Effector memory CD8-positive, alpha-beta T cell (primary cell): ENCODE measurements around the gene DERA.
"Not testable (repeated sequence)": the region's sequence is repeated elsewhere in the genome, so short reads cannot be mapped to it uniquely, and the experiment has no call there.

Experiments used
- ATAC-seq: fragments of 150-1000 bp; cut with Tn5 transposase; replicated peaks from 2 replicates; pipeline ENCODE4 v1.10.0; 2021; ENCODE audit warnings: mild to moderate bottlenecking, moderate library complexity
- DNase-seq, 3 experiments: peaks; one replicate each; pipeline ENCODE4 v3.0.0; 2021
- H3K27ac Mint-ChIP-seq, 2 donors: one replicate each; pipeline ENCODE4 v1.8.0; 2022; ENCODE audit warnings: mild to moderate bottlenecking in 2 of 2, mixed read lengths in 2 of 2, moderate library complexity in 2 of 2
- H3K27me3 Mint-ChIP-seq, 2 donors: one replicate each; pipeline ENCODE4 v1.8.0; 2022; ENCODE audit warnings: mixed read lengths in 2 of 2
- H3K36me3 Mint-ChIP-seq: one replicate; pipeline ENCODE4 v1.8.0; 2022; ENCODE audit warnings: mild to moderate bottlenecking, moderate library complexity, mixed read lengths; ENCODE audit not compliant: insufficient read depth
- H3K4me1 Mint-ChIP-seq, 2 donors: one replicate each; pipeline ENCODE4 v1.8.0; 2022; ENCODE audit warnings: low read depth in 2 of 2, mixed read lengths in 2 of 2
- H3K4me3 Mint-ChIP-seq, 2 donors: one replicate each; pipeline ENCODE4 v1.8.0; 2022; ENCODE audit warnings: mild to moderate bottlenecking in 2 of 2, mixed read lengths in 2 of 2, moderate library complexity in 2 of 2
- H3K9me3 Mint-ChIP-seq, 2 donors: one replicate each; pipeline ENCODE4 v1.8.0; 2022; ENCODE audit warnings: mixed read lengths in 2 of 2

The DERA gene

DNA sequence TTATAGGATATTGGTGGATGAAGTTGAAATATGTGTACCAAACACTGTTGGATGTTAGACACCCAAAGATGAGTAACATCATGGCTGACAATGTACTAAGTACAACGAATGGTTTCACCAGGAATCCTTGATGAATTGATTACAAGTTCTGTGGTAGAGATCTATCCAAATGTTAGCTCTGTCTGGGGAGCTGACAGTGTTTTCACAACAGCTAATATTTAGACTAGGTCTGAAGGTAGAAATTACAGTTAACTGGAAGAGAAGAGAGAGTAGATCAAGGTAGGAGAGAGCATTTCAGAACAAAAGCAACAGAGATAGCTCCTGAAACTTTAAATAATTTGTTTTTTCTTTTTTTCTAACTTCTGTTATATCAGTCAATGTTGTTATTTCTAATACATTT, 44.9 kb downstream of the DERA start:
- ATAC-seq, result no peak

GRCh38 chr12:15956413-15957185, 45.5 kb downstream of the DERA start:
- no peak overlapping the region for H3K27ac Mint-ChIP-seq
- peaks cover 2 to 3% of the 10 kb centered on the region in 2 donors for H3K4me1 Mint-ChIP-seq

More for the DNA sequence above, 44.9 kb downstream of the DERA start:
- Mint-ChIP-seq H3K27ac (no peak overlapping the region), H3K27me3 (no peaks in the 10 kb centered on the region), H3K4me1 (peaks cover 2 to 3% of the 10 kb centered on the region in 2 donors), H3K9me3 (no peaks in the 10 kb centered on the region), H3K4me3 (no peak overlapping the region), H3K36me3 (peaks cover 5% of the 10 kb centered on the region)
- no peak for DNase-seq

GRCh38 chr12:15962760-15963159, 51.6 kb downstream of the DERA start:
- Mint-ChIP-seq H3K4me1 (peaks cover 0 to 2% of the 10 kb centered on the region in 2 donors), H3K36me3 (peaks cover 15% of the 10 kb centered on the region), H3K27ac (no peak overlapping the region), H3K9me3 (no peaks in the 10 kb centered on the region), H3K27me3 (no peaks in the 10 kb centered on the region), H3K4me3 (no peak overlapping the region)
- DNase-seq (no peak), ATAC-seq (no peak)

More at GRCh38 chr12:15956413-15957185, 45.5 kb downstream of the DERA start:
- no peak overlapping the region for H3K4me3 Mint-ChIP-seq
- H3K36me3 Mint-ChIP-seq, result peaks cover 8% of the 10 kb centered on the region
- no peak for ATAC-seq
- no peak for DNase-seq
- no peaks in the 10 kb centered on the region for H3K27me3 Mint-ChIP-seq
- H3K9me3 Mint-ChIP-seq, result no peaks in the 10 kb centered on the region

DNA sequence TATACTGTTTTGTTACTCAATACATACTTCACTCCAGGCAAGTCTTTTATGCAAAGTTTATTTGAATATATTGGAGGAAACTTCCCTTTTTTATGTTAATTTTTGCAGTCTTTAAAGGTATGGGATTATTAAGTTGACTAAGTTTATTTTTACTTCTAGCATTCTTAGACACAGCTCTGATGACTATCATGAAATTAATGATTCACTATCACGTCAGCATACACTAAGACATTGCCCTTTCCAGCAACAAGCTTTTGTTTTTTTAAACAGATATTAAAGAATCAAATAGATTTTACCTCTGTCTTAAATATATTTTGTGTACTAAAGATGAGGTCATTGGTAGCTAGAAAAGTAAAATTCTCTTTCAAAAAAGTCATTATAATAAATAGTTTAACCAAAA, 52.1 kb downstream of the DERA start:
- Mint-ChIP-seq H3K27ac (no peak overlapping the region), H3K4me1 (peaks cover 0 to 2% of the 10 kb centered on the region in 2 donors), H3K36me3 (peaks cover 15% of the 10 kb centered on the region), H3K4me3 (no peak overlapping the region), H3K9me3 (no peaks in the 10 kb centered on the region), H3K27me3 (no peaks in the 10 kb centered on the region)
- ATAC-seq, result no peak
- DNase-seq, result no peak

GRCh38 chr12:15966426-15966825, 55.3 kb downstream of the DERA start:
- DNase-seq (no peak), ATAC-seq (no peak)
- H3K4me1 Mint-ChIP-seq, result peaks cover 0 to 2% of the 10 kb centered on the region in 2 donors
- peaks cover 9% of the 10 kb centered on the region for H3K36me3 Mint-ChIP-seq
- no peak overlapping the region for H3K27ac Mint-ChIP-seq
- no peaks in the 10 kb centered on the region for H3K9me3 Mint-ChIP-seq
- H3K27me3 Mint-ChIP-seq, result no peaks in the 10 kb centered on the region
- no peak overlapping the region for H3K4me3 Mint-ChIP-seq

DNA sequence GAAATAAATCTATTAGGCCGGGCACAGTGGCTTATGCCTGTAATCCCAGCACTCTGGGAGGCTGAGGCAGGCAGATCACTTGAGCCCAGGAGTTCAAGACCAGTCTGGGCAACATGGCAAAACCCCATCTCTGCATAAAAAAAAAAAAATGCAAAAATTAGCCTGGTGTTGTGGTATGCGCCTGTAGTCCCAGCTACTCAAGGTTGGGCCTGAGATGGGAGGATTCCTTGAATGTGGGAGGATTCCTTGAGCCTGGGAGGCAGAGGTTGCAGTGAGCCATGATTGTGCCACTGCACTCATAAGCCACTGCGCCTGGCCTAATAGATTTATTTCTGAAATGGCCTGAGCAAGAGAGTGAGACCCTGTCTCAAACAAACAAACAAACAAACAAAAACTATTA, 55.9 kb downstream of the DERA start:
- not testable (repeated sequence) for H3K4me1 Mint-ChIP-seq, H3K4me3 Mint-ChIP-seq, DNase-seq, H3K9me3 Mint-ChIP-seq, H3K27ac Mint-ChIP-seq, H3K36me3 Mint-ChIP-seq, ATAC-seq, H3K27me3 Mint-ChIP-seq

GRCh38 chr12:15971211-15971610, 60.1 kb downstream of the DERA start:
- peaks cover 0 to 2% of the 10 kb centered on the region in 2 donors for H3K4me1 Mint-ChIP-seq
- no peak overlapping the region for H3K4me3 Mint-ChIP-seq
- peaks cover 3% of the 10 kb centered on the region for H3K36me3 Mint-ChIP-seq
- no peaks in the 10 kb centered on the region for H3K9me3 Mint-ChIP-seq
- no peaks in the 10 kb centered on the region for H3K27me3 Mint-ChIP-seq
- DNase-seq, result no peak
- ATAC-seq, result no peak
- H3K27ac Mint-ChIP-seq, result no peak overlapping the region

DNA sequence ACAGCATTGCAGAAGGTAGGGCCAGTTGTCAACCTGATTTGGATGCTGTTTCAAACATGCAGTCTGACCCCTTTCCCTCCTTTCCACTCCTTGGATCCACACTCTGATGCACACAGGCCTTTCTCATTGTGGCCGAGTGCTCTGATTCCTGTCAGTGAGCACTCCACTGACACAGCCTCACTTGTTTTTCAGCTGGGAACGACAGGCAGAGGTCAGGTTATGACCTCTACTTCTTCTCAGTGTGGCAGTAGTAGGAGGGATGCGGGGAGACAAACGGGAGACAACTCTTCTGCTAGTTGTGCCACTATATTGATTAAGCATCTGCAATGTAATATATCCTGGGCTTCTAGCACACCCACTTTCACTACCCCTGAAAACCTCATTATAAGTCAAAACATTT, 61.8 kb downstream of the DERA start:
- H3K4me1 Mint-ChIP-seq, result no peaks in the 10 kb centered on the region
- H3K9me3 Mint-ChIP-seq, result no peaks in the 10 kb centered on the region
- no peaks in the 10 kb centered on the region for H3K27me3 Mint-ChIP-seq
- peaks cover 6% of the 10 kb centered on the region for H3K36me3 Mint-ChIP-seq
- no peak for DNase-seq
- ATAC-seq, result no peak
- H3K4me3 Mint-ChIP-seq, result no peak overlapping the region
- H3K27ac Mint-ChIP-seq, result no peak overlapping the region

DNA sequence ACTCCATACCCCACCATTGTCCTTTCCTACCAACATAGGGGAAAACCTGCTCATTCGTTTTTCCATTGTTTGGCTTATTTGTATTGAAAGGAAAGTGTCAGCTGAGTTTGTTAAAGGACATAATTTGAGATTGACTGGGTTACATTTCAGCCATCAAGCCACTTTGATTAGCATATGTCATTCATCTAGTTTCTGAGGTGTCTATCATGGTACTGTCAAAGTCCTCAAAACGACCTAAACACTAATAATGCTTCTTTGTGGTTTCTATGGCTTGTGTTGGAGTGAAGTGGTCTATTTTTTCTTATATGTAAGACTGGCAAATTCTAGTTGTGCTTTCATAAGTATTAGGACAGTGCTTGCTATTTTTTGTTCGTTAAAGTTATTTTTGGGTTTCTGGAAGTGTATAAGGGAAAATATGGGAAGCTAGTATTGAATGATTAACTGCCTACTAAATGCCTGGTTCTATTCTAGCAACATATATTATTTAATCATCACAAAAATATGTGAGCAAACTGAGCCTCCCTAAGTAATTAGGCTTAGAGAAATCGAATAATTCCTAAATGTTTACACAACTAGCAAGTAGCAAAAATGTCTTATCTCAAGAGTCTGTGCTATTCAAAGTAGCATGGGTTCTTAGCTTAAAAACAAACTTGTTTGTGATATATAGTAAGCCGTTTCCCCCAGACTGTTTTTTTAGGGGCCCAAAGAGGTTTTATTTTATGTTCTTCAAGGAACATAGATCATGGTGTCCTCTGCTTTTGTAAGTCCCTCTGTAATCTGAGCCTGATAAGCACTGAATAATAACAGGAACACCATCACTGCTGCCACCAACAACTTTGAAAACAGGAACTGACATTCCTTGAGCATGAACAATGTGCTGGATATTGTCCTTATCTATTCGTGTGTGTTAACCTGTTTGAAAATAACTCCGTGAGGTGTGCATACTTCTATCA, 67.1 kb downstream of the DERA start:
- no peaks in the 10 kb centered on the region for H3K27me3 Mint-ChIP-seq
- ATAC-seq (no peak), DNase-seq (no peak)
- H3K9me3 Mint-ChIP-seq, result no peaks in the 10 kb centered on the region
- no peak overlapping the region for H3K4me3 Mint-ChIP-seq
- H3K27ac Mint-ChIP-seq, result peak overlapping the region in 1 of 2 donors; percentile 60
- H3K4me1 Mint-ChIP-seq, result no peaks in the 10 kb centered on the region
- H3K36me3 Mint-ChIP-seq, result peaks cover 6% of the 10 kb centered on the region

DNA sequence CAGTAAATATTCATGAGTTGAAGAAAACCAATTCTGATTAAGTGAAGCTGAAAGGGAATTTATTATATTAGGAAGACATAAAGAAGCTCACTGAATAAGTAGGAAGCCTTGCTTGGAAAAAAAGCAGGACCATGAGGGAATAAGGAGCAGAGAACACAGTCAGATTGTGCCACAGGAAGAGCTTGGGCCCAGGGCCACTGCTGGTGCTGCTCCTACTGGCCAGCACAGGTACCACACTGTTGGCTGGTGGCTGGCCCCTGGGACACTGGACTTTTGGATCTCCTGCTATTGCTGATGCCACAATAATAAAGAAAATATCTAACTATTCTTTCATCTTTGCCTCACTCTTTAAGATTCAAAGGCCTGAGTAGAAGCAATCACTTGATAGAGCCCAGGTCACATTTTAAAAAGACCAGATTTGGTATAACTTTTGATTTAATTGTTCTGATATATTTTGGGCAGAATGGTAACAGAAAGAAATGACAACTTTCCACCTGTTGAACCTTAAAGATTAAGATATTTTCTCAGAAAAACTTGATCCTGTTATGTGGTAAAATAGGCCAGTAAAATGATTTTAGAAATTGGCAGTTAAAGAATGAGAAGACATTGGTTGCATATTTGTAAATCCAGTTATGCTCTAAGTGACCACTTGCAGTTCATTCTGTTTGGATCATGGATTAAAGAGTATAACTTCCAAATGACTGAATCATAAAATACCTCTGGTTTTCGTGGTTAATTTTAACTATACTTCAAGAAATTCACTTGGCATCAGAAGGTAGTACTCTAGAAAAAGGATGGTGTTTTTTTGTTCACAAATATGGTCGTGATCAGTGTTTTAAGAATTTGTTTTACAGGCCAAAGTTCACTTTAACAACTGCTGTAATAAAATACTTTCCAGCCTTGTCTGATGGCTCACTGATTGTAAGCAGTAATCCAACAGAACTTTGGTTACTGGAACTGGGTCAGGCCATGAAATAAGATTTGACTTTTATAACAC, 68.3 kb downstream of the DERA start:
- H3K27me3 Mint-ChIP-seq, result no peaks in the 10 kb centered on the region
- no peaks in the 10 kb centered on the region for H3K4me1 Mint-ChIP-seq
- no peak for DNase-seq
- H3K27ac Mint-ChIP-seq, result peak overlapping the region in 1 of 2 donors; percentile 60
- H3K9me3 Mint-ChIP-seq, result no peaks in the 10 kb centered on the region
- peaks cover 7% of the 10 kb centered on the region for H3K36me3 Mint-ChIP-seq
- H3K4me3 Mint-ChIP-seq, result no peak overlapping the region
- ATAC-seq, result no peak

- DNase-seq (no peak), ATAC-seq (no peak)
- no peaks in the 10 kb centered on the region for H3K9me3 Mint-ChIP-seq
- no peak overlapping the region for H3K27ac Mint-ChIP-seq
- no peaks in the 10 kb centered on the region for H3K27me3 Mint-ChIP-seq
- no peak overlapping the region for H3K4me3 Mint-ChIP-seq
- H3K36me3 Mint-ChIP-seq, result peaks cover 8% of the 10 kb centered on the region
- no peaks in the 10 kb centered on the region for H3K4me1 Mint-ChIP-seq
Observed at GRCh38 chr12:15982071-15982470, 70.9 kb downstream of the DERA start.

- Mint-ChIP-seq H3K4me3 (no peak overlapping the region), H3K4me1 (no peaks in the 10 kb centered on the region), H3K36me3 (peaks cover 6% of the 10 kb centered on the region), H3K27me3 (no peaks in the 10 kb centered on the region), H3K27ac (no peak overlapping the region), H3K9me3 (no peaks in the 10 kb centered on the region)
- ATAC-seq, result no peak
- DNase-seq, result no peak
Observed at GRCh38 chr12:15982471-15982870, 71.3 kb downstream of the DERA start.

DNA sequence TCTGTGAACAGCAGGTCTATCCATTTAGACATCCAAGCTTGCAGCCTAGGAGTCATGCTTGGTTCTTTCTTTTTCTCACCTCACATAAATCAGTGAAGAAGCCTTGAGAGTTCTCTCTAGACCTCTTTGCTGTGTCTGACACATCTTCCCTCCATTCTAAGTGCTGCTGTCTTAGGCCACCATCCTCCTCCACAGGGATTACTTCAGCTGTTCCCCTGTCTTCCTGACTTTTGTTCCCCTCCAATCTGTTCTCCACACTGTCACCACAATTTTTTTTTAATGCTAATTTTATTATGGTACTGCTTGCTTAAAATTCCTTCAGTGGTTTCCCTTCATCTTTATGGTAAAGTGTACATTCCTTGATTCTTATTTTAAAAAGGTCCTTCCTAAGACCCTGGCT, 71.8 kb downstream of the DERA start:
- Mint-ChIP-seq H3K4me1 (no peaks in the 10 kb centered on the region), H3K36me3 (peaks cover 2% of the 10 kb centered on the region), H3K4me3 (no peak overlapping the region), H3K27ac (peak overlapping the region in 1 of 2 donors; percentile 19), H3K27me3 (no peaks in the 10 kb centered on the region), H3K9me3 (no peaks in the 10 kb centered on the region)
- ATAC-seq (no peak), DNase-seq (no peak)
